Measurements from ENCODE around the gene ALLC.
"Not testable (repeated sequence)": the region's sequence is repeated elsewhere in the genome, so short reads cannot be mapped to it uniquely, and the experiment has no call there.

ALLC gene

GRCh38 chr2:3657881-3658280 is at the start of gene ALLC:
TSS of gene ALLC (plus strand) at chr2:3658200. CDS start at chr2:3671158, 12,958 bp downstream.
- no peak for DNase-seq (ENCODE audit: low read depth)

DNA sequence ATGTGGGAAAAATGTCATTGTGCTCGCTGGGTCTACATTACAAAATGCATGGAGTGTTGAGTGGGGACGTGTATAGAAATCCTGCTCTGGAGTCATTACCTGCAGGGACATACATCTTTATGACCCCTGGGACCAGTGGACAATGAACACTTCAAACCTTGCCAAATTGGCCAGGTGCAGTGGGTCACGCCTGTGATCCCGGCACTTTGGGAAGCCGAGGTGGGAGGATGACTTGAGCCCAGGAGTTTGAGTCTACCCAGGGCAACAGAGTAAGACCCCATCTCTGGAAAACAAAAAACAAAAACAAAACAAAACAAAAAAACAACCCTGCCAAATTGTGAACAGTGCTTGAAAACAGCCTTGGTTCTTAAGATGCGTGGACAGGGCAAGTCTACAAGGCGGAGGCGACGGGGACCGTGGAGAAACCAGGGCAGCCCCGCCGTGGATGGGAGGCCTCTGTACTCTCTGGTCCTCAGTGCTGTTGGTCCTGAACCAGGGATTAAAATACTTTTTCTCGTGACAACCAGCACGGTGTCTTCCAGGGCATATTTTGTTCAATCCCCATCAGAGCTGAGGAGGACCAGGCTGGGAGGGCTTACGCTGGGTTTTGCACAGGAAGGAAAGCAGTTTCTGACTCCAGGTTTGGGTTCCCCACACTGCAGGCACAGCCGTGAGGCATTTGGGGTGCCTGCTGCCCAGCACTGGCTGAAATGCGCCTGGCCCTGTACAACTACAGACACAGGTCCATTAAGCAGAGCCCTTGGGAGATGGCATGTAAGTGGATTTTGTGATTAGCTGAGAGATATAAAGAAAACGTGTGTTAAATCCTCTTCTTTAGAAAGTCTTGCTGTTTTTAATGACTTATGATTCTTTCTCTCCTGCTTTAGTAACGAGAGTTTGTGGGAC is 49.4 kb upstream of the ALLC start:
- DNase-seq (ENCODE audit: low read depth) = no peak

- DNase-seq (ENCODE audit: low read depth) = not testable (repeated sequence)
Observed at GRCh38 chr2:3609279-3609673, 48.7 kb upstream of the ALLC start.

- DNase-seq (ENCODE audit: low read depth) = no peak
Observed at GRCh38 chr2:3610415-3610814, 47.6 kb upstream of the ALLC start.

DNA sequence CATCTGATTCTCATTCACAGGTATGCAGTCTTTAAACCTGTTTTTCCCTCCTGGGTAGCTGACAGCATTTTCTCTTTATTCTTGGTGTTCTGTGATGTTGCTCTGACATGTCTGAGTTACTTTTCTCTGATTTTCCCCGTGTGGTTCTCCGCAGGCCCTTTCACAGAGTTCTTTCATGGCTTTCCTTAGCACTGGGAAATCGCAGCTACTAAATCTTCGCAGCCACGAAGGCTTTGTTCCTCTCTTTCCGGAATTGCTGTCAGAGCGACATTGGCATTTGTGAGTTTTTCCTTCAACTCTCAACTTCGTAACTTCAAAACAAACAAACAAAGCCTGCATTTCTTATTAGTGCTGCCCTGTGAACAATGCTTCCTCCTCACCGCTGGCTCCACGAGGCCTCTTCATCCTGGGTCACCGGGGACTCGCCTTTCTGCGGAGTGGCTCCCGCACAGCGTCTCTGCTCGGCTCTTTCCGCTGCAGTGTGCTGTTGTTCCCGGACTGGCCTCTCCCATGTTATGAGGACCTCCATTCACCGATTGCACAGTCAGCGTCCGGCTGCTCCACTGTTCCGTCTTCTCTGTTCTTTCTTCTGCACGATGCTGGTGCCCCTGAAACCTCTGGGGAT is 47.0 kb upstream of the ALLC start:
- no peak for DNase-seq (ENCODE audit: low read depth)

- DNase-seq (ENCODE audit: low read depth) = no peak
Observed at GRCh38 chr2:3611589-3611988, 46.4 kb upstream of the ALLC start.

DNA sequence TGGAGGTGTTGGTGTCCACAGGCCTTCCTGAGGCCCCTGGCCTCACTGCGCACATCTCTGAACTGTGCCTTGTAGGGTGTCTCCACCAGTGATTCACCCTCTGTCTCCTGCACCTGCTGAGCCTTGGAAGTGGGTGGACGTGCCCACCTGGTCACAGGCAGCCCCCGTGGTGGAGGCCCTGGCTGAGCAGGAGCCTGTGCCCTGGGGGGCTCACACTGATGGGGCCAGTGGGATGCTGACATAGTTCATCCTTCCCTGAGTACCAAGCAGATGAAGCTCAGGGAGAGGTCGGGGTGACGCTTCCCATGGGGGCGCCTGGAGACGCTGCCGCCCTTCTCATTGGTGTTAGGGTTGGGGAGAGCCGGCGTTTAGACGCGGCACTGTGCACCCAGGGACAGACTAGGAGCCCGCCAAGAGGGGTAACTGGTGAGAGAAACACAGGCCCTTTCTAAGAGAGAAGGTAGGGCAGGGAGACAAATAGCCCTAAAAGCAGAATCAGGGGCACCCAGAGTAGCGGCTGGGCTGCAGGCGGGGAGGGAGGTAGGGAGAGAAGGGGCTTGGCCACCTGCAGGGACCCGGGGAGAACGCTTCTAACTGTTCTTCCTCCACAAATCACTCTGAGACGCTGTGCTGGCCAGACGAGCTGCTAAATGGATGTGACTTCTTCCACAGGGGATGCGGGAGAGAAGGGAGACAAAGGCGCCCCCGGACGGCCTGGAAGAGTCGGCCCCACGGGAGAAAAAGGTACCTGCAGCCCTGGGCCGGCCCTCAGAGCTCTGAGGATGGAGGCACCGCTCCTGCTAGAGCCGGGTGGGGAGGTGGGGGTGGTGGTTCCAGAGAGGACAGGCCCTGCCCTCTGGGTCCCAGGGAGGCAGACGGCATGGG is 45.1 kb upstream of the ALLC start:
- DNase-seq (ENCODE audit: low read depth) = no peak

DNA sequence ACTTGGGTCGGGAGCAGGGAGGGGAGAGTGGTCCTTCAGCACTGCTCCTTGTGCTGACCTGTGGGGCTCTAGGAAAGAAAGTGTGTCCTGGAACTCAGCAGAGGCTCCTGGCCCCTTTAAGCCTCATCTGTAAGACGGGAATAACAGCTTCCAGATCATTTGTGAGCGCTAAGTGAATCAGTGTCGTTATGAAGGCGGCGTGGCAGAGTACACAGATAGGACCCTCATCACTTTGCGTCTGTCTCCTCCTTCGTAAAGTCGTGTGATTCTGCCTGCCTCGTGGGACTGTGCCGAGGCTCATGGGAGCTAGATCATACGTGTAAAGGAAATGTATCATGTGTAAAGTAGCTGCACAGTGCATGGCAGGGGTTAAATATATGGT is 44.5 kb upstream of the ALLC start:
- no peak for DNase-seq (ENCODE audit: low read depth)

DNA sequence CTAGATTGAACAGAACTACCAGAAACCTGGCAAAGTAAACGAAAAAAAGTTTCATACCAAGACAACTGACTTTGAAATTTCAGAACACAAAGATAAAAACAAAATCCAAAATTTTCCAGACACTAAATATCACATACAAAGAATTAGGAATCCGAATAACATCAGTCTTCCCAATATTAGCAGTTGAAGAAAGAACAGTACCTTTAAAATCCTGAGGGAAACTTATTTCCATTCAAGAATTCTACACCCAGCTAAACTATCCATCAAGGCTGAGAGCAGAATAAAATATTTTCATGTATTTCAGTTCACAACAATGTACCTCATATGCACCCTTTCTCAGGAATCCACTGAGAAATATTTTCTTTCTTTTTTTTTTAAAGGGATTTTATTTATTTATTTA is 43.3 kb upstream of the ALLC start:
- not testable (repeated sequence) for DNase-seq (ENCODE audit: low read depth)

- not testable (repeated sequence) for DNase-seq (ENCODE audit: low read depth)
Observed at GRCh38 chr2:3615541-3616200, 42.3 kb upstream of the ALLC start.

DNA sequence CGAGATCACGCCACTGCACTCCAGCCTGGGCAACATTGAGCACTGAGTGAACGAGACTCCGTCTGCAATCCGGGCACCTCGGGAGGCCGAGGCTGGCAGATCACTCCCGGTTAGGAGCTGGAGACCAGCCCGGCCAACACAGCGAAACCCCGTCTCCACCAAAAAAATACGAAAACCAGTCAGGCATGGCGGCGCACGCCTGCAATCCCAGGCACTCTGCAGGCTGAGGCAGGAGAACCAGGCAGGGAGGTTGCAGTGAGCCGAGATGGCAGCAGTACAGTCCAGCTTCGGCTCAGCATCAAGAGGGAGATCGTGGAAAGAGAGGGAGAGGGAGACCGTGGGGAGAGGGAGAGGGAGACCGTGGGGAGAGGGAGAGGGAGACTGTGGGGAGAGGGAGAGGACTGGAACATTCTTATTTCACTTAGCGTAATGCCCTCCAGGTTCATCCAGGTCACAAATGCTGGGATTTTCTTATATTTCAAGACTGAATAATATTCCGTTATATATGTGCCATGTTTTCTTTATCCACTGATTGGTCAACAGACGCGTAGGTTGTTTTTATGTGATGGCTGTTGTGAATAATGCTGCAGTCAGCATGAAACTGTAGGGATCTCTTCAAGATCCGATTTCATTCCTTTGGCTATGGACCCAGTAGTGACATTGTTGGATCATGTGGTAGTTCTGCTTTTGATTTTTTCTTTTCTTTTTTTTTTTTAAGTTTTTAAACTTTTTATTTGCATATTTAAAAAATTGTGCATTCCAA is 41.4 kb upstream of the ALLC start:
- not testable (repeated sequence) for DNase-seq (ENCODE audit: low read depth)

- DNase-seq (ENCODE audit: low read depth) = no peak
Observed at GRCh38 chr2:3617198-3617890, 40.7 kb upstream of the ALLC start.

DNA sequence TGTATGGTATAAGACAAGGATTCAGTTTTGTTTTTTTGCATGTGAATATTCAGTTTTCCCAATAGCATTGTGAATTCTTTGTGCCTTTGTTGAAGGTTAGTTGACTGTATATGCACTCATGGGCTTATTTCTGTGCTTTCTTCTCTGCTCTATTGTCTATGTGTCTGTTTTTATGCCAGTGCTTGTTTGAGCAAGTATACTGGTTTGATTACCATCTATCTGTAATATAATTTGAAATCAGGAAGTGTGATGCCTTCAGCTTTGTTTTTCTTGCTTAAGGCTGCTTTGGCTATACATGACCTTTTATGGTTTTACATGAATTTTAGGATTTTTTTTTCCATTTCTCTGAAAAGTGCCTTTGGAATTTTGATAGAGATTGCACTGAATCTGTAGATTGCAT is 39.6 kb upstream of the ALLC start:
- no peak for DNase-seq (ENCODE audit: low read depth)

DNA sequence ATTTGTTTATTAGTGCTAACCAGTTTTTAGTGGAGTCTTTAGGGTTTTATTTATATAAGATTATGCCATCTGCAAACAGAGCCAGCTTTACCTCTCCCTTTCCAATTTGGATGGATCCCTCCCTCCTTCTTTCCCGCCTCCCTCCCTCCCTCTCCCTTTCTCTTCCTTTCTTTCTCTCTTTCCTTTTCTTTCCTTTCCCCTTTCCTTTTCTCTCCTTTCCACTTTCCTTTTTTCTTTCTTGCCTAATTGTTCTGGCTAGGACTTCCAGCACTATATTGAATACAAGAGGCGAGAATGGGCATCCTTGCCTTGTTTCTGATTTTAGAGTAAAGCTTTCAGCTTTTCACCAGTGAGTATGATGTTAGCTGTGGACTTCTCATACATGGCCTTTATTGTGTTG is 39.0 kb upstream of the ALLC start:
- DNase-seq (ENCODE audit: low read depth) = no peak

GRCh38 chr2:3619661-3620060 is 38.3 kb upstream of the ALLC start:
- not testable (repeated sequence) for DNase-seq (ENCODE audit: low read depth)

GRCh38 chr2:3620834-3621233 is 37.2 kb upstream of the ALLC start:
- DNase-seq (ENCODE audit: low read depth) = no peak

DNA sequence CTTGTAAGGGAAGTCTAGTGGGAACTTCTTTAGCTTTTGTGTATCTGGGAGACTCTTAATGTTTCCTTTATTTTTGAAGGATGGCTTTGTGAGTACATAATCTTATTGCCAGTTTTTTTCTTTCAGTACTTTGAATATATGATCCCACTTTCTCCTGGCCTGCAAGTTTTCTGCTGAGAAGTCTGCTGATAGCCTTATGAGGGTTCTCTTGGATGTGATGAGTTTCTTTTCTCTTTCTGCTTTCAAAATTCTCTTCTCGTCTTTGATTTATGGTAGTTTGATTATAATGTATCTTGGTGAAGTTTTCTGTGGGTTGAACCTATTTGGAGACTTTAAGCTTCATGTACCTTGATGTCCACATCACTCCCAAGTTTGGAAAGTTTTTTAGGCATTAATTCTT is 35.0 kb upstream of the ALLC start:
- no peak for DNase-seq (ENCODE audit: low read depth)

- DNase-seq (ENCODE audit: low read depth) = no peak
Observed at GRCh38 chr2:3624059-3624794, 33.8 kb upstream of the ALLC start.

GRCh38 chr2:3625186-3625585 is 32.8 kb upstream of the ALLC start:
- no peak for DNase-seq (ENCODE audit: low read depth)
